Measurements from ENCODE around the gene HPCA. TPM values are rescaled to one million over a fixed set of nuclear protein-coding genes. Genes with fewer than 3 reads are reported as not detected.
"Not testable (repeated sequence)": the region's sequence is repeated elsewhere in the genome, so short reads cannot be mapped to it uniquely, and the experiment has no call there.

The HPCA gene
- total RNA-seq, 2 donors from 2014 or later, result not detected

GRCh38 chr1:32904797-32905196, 18.5 kb downstream of the HPCA start:
- Histone ChIP-seq H3K27ac (peak overlapping the region in 3 of 4 donors; percentile 60 to 77 (median 60)), H3K4me1 (peaks cover 33% of the 10 kb centered on the region)
- intact Hi-C loops (cut with DNase I), result no loop called here

GRCh38 chr1:32905588-32905987, 19.3 kb downstream of the HPCA start:
- H3K27me3 ChIP-seq; H3K9me3 ChIP-seq; DNase-seq; intact Hi-C loops (cut with DNase I); H3K36me3 ChIP-seq (replicated peaks in 1 of 2; ENCODE audit: insufficient read depth in 1 of 2, low read depth in 2 of 2); ATAC-seq; H3K4me3 ChIP-seq: not testable (repeated sequence)
- H3K4me1 ChIP-seq, result peaks cover 26% of the 10 kb centered on the region
- 84 to 88% methylated on average over 10 of the region's 10 CpGs for WGBS, 2 donors
- peak overlapping the region in 1 of 4 donors; percentile 60 for H3K27ac ChIP-seq

More at GRCh38 chr1:32904797-32905196, 18.5 kb downstream of the HPCA start:
- Histone ChIP-seq H3K36me3 (replicated peaks in 1 of 2; ENCODE audit: insufficient read depth in 1 of 2, low read depth in 2 of 2) (no peaks in the 10 kb centered on the region), H3K4me3 (no peak overlapping the region), H3K27me3 (no peaks in the 10 kb centered on the region), H3K9me3 (no peaks in the 10 kb centered on the region)
- TF ChIP-seq POLR2A (IDR thresholded peaks at IDR 0.05) (no peak), CTCF (IDR thresholded peaks at IDR 0.05) (no peak)
- peak; percentile 16 for ATAC-seq
- WGBS, 2 donors, result 0 to 22% methylated on average over 2 of the region's 2 CpGs
- DNase-seq, result no peak

- Histone ChIP-seq H3K4me1 (peaks cover 20% of the 10 kb centered on the region), H3K9me3 (no peaks in the 10 kb centered on the region), H3K27me3 (no peaks in the 10 kb centered on the region), H3K36me3 (replicated peaks in 1 of 2; ENCODE audit: insufficient read depth in 1 of 2, low read depth in 2 of 2) (no peaks in the 10 kb centered on the region), H3K27ac (no peak overlapping the region), H3K4me3 (no peak overlapping the region)
- no peak for DNase-seq
- TF ChIP-seq CTCF (IDR thresholded peaks at IDR 0.05), result no peak
- no peak for ATAC-seq
- 89 to 92% methylated on average over 7 of the region's 7 CpGs for WGBS, 2 donors
- intact Hi-C loops (cut with DNase I), result no loop called here
Observed at GRCh38 chr1:32906654-32907053, 20.4 kb downstream of the HPCA start.

- no peak overlapping the region for H3K27ac ChIP-seq
- intact Hi-C loops (cut with DNase I), result no loop called here
Observed at GRCh38 chr1:32907435-32907834, 21.1 kb downstream of the HPCA start.

GRCh38 chr1:32910319-32910718, 24.0 kb downstream of the HPCA start:
- intact Hi-C loops (cut with DNase I), result no loop called here
- ATAC-seq (no peak), DNase-seq (no peak)
- TF ChIP-seq POLR2A (IDR thresholded peaks at IDR 0.05), result no peak
- no peak for TF ChIP-seq CTCF (IDR thresholded peaks at IDR 0.05)
- 84 to 89% methylated on average over 5 of the region's 5 CpGs for WGBS, 2 donors
- no peaks in the 10 kb centered on the region for H3K9me3 ChIP-seq
- H3K27me3 ChIP-seq, result no peaks in the 10 kb centered on the region
- no peak overlapping the region for H3K27ac ChIP-seq
- H3K4me3 ChIP-seq, result no peak overlapping the region
- H3K36me3 ChIP-seq (replicated peaks in 1 of 2; ENCODE audit: insufficient read depth in 1 of 2, low read depth in 2 of 2), result no peaks in the 10 kb centered on the region
- peaks cover 1% of the 10 kb centered on the region for H3K4me1 ChIP-seq

More at GRCh38 chr1:32907435-32907834, 21.1 kb downstream of the HPCA start:
- no peak for TF ChIP-seq CTCF (IDR thresholded peaks at IDR 0.05)
- no peak for TF ChIP-seq POLR2A (IDR thresholded peaks at IDR 0.05)
- Histone ChIP-seq H3K36me3 (replicated peaks in 1 of 2; ENCODE audit: insufficient read depth in 1 of 2, low read depth in 2 of 2) (no peaks in the 10 kb centered on the region), H3K4me3 (no peak overlapping the region), H3K27me3 (no peaks in the 10 kb centered on the region), H3K4me1 (peaks cover 19% of the 10 kb centered on the region), H3K9me3 (no peaks in the 10 kb centered on the region)
- ATAC-seq, result no peak
- DNase-seq, result no peak
- WGBS, 2 donors, result 37 to 40% methylated on average over 4 of the region's 4 CpGs
